ENCODE data around the gene ROPN1. TPM values are rescaled to one million over a fixed set of nuclear protein-coding genes. Genes with fewer than 3 reads are reported as not detected.

ROPN1 gene
- total RNA-seq, 1 donor from 2014 or later: not detected

DNA sequence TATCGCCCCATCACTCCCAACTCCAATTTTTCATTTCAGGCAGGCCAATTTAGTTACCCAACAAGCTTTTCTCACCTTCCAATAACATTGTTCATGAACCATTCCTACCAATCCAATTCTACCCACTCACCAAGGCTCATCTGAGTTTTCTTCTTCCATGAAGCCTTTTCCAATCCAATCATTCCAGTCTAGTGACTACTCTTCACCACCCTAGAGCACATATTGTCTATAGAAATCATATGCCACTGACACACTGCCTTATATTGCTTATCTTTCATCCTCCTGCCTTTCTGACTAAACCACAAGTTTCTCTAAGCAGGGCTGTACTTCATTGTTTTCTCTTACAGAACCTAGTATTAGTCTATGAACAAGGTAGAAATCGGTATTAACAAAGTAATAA, 42.3 kb downstream of the ROPN1 start:
- DNase-seq (ENCODE audit: low read depth, low spot score): no peak

DNA sequence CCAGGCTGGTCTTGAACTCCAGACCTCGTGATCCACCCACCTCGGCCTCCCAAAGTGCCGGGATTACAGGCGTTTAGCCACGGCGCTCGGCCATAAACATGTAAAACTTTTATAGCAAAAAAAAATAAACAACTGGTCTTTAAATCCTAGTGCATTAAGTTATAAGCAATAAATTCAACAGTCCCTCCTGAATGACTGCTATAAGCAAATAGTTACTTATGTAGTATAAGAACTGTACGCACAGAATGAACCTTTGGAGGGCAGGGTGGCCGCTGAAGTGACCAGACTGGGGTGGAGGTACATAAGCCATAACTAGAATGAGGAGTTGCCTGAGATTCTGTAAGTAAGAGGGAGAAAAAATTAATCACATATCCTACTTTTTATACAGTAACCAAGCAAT, 43.5 kb downstream of the ROPN1 start:
- DNase-seq (ENCODE audit: low read depth, low spot score): no peak

DNA sequence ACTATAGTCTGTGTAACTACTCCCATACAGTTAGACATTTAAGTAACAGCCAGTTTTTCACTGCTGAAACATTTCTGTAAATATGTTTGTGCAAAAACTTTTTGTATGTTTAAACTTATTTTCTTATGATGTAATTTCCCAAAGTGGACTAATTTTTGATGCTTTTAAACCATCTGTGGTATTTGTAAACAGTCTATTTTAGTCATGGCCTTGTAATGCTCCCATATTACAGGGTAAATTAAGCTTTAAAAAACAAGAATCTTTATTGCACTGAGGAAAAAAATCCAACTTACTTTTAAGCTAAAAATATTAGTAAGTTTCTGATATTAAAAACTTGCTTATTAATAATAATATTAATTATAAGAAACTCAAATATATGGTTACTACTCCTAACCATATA, 44.4 kb downstream of the ROPN1 start:
- DNase-seq (ENCODE audit: low read depth, low spot score): no peak

DNA sequence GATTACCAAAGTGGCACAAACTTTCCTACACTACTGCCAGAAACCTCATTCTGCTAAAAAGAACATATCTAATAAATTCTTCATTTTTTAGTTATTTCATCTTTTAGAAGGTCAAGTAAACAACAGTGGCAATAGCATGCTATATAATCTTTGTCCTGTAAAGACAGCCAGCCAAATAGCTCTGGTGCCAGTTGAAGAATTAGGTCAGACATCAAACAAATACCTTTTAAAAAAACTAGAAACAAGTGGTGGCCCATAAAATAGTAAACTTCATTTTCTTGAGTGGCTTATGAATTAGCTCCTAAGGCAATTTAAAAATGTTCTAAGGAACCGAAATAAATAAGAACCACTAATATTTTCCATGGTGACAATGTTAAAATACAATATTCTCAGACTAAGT, 50.4 kb downstream of the ROPN1 start:
- no peak for DNase-seq (ENCODE audit: low read depth, low spot score)

DNA sequence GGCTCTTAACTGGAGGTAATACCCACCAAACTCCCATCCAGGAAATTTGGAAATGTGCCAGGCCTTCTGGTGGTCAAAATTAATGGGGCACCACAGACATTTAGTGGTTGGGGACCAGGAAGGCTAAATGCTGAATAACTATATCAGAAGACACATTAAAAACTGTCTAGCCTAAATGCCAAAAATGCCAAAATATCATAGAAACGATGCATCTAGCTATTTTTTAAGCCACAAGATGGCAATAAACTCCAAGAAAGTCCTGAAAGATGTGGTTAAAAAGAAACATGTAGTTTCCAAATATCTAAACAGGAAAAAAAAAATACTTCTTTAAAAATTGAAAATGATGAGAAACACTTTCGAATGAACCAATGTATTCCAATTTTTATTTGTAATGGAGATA, 50.8 kb downstream of the ROPN1 start:
- DNase-seq (ENCODE audit: low read depth, low spot score): no peak

DNA sequence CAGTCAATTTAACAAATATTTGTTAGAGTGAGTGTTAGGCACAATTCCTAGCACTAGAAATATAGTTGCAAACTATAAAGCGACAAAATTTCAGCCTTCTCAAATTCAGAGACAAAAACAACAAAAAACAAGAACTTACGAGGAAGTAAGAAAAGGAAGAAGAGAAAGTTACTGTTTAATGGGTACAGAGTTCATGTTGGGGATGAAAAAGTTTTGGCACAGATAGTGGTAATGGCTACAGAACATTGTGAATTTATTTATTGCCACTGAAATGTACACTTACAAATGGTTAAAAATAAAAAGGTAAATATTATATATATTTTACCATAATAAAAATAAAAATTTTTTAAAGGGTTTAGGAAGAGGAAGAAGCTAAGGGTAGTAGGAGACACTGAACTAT, 52.2 kb downstream of the ROPN1 start:
- no peak for DNase-seq (ENCODE audit: low read depth, low spot score)

DNA sequence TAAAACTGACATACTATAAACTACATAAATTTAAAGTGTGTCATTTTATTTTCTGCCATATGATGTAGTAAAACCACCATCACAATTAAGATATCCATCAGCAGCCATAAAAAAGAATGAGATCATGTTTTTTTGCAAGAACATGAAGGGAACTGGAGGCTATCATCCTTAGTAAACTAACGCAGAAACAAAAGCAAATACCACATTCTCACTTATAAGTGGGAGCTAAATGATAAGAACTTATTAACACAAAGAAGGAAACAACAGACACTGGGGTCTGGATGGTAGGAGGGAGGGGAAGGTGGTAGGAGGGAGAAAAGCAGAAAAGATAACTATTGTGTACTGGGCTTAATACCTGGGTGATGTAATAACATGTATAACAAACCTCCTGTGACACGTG, 55.5 kb downstream of the ROPN1 start:
- DNase-seq (ENCODE audit: low read depth, low spot score): no peak

DNA sequence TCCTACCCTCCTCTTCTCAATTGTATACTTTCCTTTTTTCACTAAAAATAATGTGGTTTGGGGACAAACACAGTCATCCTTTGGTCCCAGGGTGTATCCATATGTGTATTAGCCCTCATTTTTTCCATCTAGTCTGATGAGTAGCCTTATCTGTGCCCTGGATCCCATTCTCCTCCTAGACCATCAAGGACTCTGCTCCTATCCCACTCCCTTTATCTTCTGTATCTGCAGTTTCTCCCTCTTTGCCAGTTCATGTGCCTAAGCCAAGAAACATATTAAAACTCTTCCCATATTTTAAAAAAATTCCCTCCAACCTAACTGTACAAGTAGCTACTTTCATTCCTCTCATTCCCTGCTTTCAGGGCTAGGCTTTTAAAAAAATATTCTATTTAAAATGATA, 56.1 kb downstream of the ROPN1 start:
- DNase-seq (ENCODE audit: low read depth, low spot score): no peak

DNA sequence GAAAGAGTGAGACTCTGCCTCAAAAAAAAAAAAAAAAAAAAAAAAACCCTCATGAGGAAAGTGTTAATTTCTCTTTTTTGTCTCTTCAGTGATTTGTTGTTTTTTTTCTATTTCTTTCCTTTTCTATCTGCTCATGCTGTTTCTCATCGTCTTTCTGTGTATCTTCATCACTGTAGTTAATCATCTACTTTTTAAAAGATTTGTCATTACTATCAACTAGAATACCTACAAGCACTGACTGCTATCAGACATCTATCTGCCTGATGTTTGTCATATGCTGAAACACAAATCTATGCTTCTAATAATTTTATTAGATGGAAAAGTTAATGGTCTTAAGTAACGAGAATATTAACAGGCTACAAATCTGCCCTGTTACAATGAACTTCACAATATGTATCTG, 57.7 kb downstream of the ROPN1 start:
- DNase-seq (ENCODE audit: low read depth, low spot score): no peak

DNA sequence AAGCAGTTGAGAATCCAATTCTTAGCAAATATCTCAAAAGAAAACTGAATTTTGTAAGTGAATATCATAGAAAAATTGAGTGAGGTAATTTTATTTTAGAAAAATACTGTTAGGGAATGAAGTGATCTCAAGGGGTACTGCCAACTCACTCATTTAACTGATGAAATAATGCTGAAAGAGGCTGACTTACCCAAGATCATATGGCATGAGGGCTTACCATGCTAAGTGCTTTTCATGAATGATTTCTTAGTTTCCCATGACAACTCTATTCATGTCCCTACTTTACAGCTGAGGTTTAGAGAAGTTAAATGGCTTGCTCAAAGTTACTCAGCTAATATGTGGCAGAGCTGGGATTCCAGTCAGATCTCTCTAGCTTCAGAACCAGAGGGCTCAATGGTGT, 61.5 kb downstream of the ROPN1 start:
- DNase-seq (ENCODE audit: low read depth, low spot score): no peak

DNA sequence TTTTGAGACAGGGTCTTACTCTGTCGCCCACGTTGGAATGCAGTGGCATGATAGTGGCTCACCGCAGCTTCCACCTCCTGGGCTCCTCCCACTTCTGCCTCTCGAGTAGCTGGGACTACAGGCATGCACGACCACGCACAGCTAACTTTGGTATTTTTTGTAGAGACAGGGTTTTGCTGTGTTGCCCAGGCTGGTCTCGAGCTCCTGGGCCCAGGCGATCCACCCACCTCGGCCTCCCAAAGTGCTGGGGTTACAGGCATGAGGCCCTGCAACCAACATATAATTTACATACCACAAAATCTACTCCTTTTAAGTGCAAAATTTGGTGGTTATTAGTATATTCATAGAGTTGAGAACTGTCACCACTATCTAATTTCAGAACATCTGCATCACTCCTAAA, 62.6 kb downstream of the ROPN1 start:
- DNase-seq (ENCODE audit: low read depth, low spot score): no peak

DNA sequence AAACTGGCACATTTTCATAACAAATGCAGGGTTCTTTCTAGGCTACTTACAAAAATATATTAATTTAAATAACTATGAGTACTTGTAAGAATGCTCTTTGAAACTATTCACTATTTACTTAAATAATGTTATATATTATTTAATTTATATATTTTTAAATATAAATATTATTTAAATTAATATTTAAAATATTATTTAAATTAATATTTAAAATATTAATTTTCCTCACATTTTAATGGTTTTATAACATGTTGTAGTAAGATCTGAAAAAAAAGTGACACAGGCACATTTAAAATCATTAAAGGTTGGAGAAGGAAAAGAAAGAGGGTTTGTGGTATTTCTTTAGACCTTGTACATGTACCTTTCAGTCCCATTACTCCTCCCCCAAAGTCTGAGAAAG, 65.5 kb downstream of the ROPN1 start:
- DNase-seq (ENCODE audit: low read depth, low spot score): no peak

DNA sequence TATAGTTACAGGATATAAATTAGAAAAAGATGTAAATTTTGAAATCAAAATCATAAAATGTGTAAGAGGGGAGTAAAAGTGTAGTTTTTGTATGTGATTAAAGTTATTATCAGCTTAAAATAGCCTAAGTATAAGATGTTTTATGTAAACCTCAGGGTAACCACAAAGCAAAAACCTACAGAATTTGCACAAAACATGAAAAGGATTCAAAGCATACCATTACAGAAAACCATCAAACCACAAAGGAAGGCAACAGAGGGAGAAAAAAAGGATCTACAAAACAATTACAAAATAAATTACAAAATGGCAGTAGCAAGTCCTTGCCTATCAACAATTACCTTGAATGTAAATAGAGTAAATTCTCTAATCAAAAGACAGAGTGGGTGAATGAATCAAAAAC, 71.1 kb downstream of the ROPN1 start:
- no peak for DNase-seq (ENCODE audit: low read depth, low spot score)

DNA sequence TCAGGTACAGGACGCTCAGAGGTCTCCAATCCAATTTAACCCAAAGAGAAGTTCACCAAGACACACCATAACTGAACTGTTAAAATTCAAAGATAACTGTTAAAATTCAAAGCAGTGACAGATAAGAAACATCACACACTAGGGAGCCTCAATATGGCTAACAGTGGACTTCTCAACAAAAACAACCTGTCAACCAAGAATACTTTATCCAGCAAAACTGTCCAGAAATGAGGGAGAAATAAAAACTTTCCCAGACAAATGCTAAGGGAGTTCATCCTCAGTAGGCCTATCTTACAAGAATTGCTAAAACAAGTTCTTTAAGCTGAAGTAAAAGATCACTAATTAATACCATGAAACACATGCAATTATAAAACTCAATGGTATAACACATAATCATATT, 71.5 kb downstream of the ROPN1 start:
- DNase-seq (ENCODE audit: low read depth, low spot score): no peak

DNA sequence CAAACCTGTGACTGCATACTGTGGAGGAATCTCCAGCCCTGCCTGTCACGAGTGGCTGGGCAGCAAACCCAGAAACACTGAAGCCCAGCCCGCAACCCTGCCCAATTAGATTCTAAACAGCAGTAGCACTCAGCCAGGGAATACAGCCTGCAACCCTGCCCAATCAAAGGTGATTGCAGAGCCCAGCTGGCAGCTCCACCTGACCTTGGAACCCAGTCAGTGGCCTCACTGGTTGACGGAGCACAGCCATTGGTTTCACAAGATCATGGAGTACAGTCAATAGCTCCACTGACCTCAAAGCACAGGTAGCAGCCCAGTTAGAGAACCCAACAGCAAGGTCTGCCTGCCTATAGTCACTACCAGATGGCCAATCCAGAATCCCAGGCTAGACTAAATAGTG, 72.6 kb downstream of the ROPN1 start:
- DNase-seq (ENCODE audit: low read depth, low spot score): no peak

Other genes with a start within 250 kb of the ROPN1 start
- 14.9 and 24.3 TPM in 2 replicates for gene MYLK, start 107.8 kb downstream of the ROPN1 start, total RNA-seq
- gene CCDC14, start 30.9 kb downstream of the ROPN1 start, total RNA-seq: 20.0 and 31.9 TPM in 2 replicates
- gene KALRN, start 41.2 kb upstream of the ROPN1 start, total RNA-seq: 10.0 and 14.3 TPM in 2 replicates